Neural cell (in vitro differentiated cells): Measurements from ENCODE around the gene GALNT11. TPM values are rescaled to one million over a fixed set of nuclear protein-coding genes. Genes with fewer than 3 reads are reported as not detected.
A peak's percentile ranks its signal among the peaks of the same experiment; 100 is the strongest.

Source experiments
- H2AFZ ChIP-seq: fragments of 200-600, 300-800 bp; sonication (generic), shearing (Covaris generic); 2 replicates; pipeline ENCODE4 v1.6.0; 2014; ENCODE audit warnings: low read depth, mild to moderate bottlenecking, antibody characterized with exemption, low read length, moderate library complexity
- H3F3A ChIP-seq: fragments of 200-600 bp; shearing (Covaris generic); 2 replicates; pipeline ENCODE4 v1.6.1; 2016; ENCODE audit warnings: mild to moderate bottlenecking, moderate library complexity, mixed read lengths, antibody characterized with exemption, low read length; ENCODE audit not compliant: insufficient read depth, poor library complexity, severe bottlenecking
- H3K27ac ChIP-seq: fragments of 200-600, 300-800 bp; sonication (generic), shearing (Covaris generic); 2 replicates; pipeline ENCODE4 v1.5.1; 2014; ENCODE audit warnings: mild to moderate bottlenecking, low read length, moderate library complexity
- H3K27me3 ChIP-seq: fragments of 300-800, 200-600 bp; sonication (generic), shearing (Covaris generic); 2 replicates; pipeline ENCODE4 v1.6.0; 2014; ENCODE audit warnings: mild to moderate bottlenecking, low read depth, low read length, moderate library complexity; ENCODE audit not compliant: insufficient read depth
- H3K36me3 ChIP-seq: fragments of 300-800, 200-600 bp; sonication (generic), shearing (Covaris generic); 2 replicates; pipeline ENCODE4 v1.5.1; 2014; ENCODE audit warnings: mild to moderate bottlenecking, antibody characterized with exemption, low read length, moderate library complexity; ENCODE audit not compliant: insufficient read depth
- H3K4me2 ChIP-seq: fragments of 300-800, 200-600 bp; sonication (generic), shearing (Covaris generic); 2 replicates; pipeline ENCODE4 v1.6.0; 2014; ENCODE audit warnings: mild to moderate bottlenecking, low read length
- H3K4me3 ChIP-seq: fragments of 300-800, 200-600 bp; sonication (generic), shearing (Covaris generic); 2 replicates; pipeline ENCODE4 v1.5.1; 2014; ENCODE audit warnings: mild to moderate bottlenecking, low read length, moderate library complexity
- H3K79me2 ChIP-seq: fragments of 200-600 bp; shearing (Covaris generic); replicated peaks from 2 replicates; pipeline ENCODE4 v1.6.0; 2014; ENCODE audit warnings: mild to moderate bottlenecking, low read length, moderate library complexity; ENCODE audit not compliant: insufficient read depth
- H3K9ac ChIP-seq: fragments of 300-800, 200-600 bp; sonication (generic), shearing (Covaris generic); 2 replicates; pipeline ENCODE4 v1.6.1; 2016; ENCODE audit warnings: mild to moderate bottlenecking, low read length, mixed read lengths
- H3K9me2 ChIP-seq: fragments of 200-600 bp; shearing (Covaris generic); 2 replicates; pipeline ENCODE4 v1.6.1; 2016; ENCODE audit warnings: mild to moderate bottlenecking, low read length, mixed read lengths; ENCODE audit not compliant: insufficient read depth
- H3K9me3 ChIP-seq: fragments of 200-600, 300-800 bp; sonication (generic), shearing (Covaris generic); 2 replicates; pipeline ENCODE4 v1.6.1; 2016; ENCODE audit warnings: mild to moderate bottlenecking, mixed run types, low read length, moderate library complexity, mixed read lengths
- H4K20me1 ChIP-seq: fragments of 200-600 bp; shearing (Covaris generic); 2 replicates; pipeline ENCODE4 v1.6.1; 2016; ENCODE audit warnings: mild to moderate bottlenecking, mixed run types; ENCODE audit not compliant: insufficient read depth
- CTCF ChIP-seq: fragments of 450-650 bp; IDR thresholded peaks from 2 replicates; pipeline ENCODE4 v1.5.1; 2014; ENCODE audit warnings: antibody characterized with exemption, mild to moderate bottlenecking, moderate library complexity; ENCODE audit not compliant: poor library complexity, severe bottlenecking
- EP300 ChIP-seq: fragments of 450-650 bp; conservative IDR thresholded peaks from 2 replicates; pipeline ENCODE4 v1.6.1; 2014; ENCODE audit warnings: antibody characterized with exemption, mild to moderate bottlenecking, moderate library complexity; ENCODE audit not compliant: poor library complexity, severe bottlenecking
- EZH2 ChIP-seq: fragments of 200-600, 300-800 bp; shearing (Covaris generic), sonication (generic); IDR thresholded peaks from 2 replicates; pipeline ENCODE4 v1.6.1; 2014; ENCODE audit warnings: antibody characterized with exemption, low read length, borderline replicate concordance, mild to moderate bottlenecking; ENCODE audit not compliant: insufficient read depth, poor library complexity, severe bottlenecking
- MXI1 ChIP-seq: fragments of 450-650 bp; conservative IDR thresholded peaks from 2 replicates; pipeline ENCODE4 v1.6.1; 2014; ENCODE audit warnings: antibody characterized with exemption, mild to moderate bottlenecking; ENCODE audit not compliant: poor library complexity, severe bottlenecking
- POLR2AphosphoS5 ChIP-seq: IDR thresholded peaks from 2 replicates; pipeline ENCODE4 v1.6.1; 2012
- RAD21 ChIP-seq: fragments of 450-650 bp; conservative IDR thresholded peaks from 2 replicates; pipeline ENCODE4 v1.6.1; 2014; ENCODE audit warnings: antibody characterized with exemption, mild to moderate bottlenecking, moderate library complexity
- REST ChIP-seq: IDR thresholded peaks from 2 replicates; pipeline ENCODE4 v1.6.1; 2012; ENCODE audit warnings: borderline replicate concordance
- SMC3 ChIP-seq: fragments of 450-650 bp; conservative IDR thresholded peaks from 2 replicates; pipeline ENCODE4 v1.6.1; 2014; ENCODE audit warnings: antibody characterized with exemption, mild to moderate bottlenecking, moderate library complexity; ENCODE audit not compliant: poor library complexity
- TAF1 ChIP-seq: IDR thresholded peaks from 2 replicates; pipeline ENCODE4 v1.6.1; 2012; ENCODE audit warnings: low read depth
- polyA plus RNA-seq: library from polyadenylated mRNA; depleted of rRNA; stranded (reverse); fragments of >200 nt; gene quantifications from 2 replicates; pipeline ENCODE4 v1.2.3, GENCODE V29; 2014

The GALNT11 gene
- polyA plus RNA-seq, 1 donor from 2014 or later: 118 TPM

GRCh38 chr7:152076324-152076821 is 50.9 kb downstream of the GALNT11 start:
- H3F3A ChIP-seq: no peaks in the 10 kb centered on the region
- H3K79me2 ChIP-seq: no peaks in the 10 kb centered on the region
- TF ChIP-seq CTCF: peak; percentile 22
- no peak for TF ChIP-seq MXI1
- no peak overlapping the region for H2AFZ ChIP-seq
- no peaks in the 10 kb centered on the region for H4K20me1 ChIP-seq
- H3K36me3 ChIP-seq: no peaks in the 10 kb centered on the region
- no peaks in the 10 kb centered on the region for H3K27me3 ChIP-seq
- no peaks in the 10 kb centered on the region for H3K9me2 ChIP-seq
- H3K9me3 ChIP-seq: no peaks in the 10 kb centered on the region
- H3K4me2 ChIP-seq: no peak overlapping the region
- H3K27ac ChIP-seq: no peak overlapping the region
- H3K9ac ChIP-seq: no peak overlapping the region
- H3K4me3 ChIP-seq: no peak overlapping the region

- H3K36me3 ChIP-seq: no peaks in the 10 kb centered on the region
- no peaks in the 10 kb centered on the region for H3F3A ChIP-seq
- H3K4me2 ChIP-seq: no peak overlapping the region
- no peaks in the 10 kb centered on the region for H3K79me2 ChIP-seq
- no peaks in the 10 kb centered on the region for H4K20me1 ChIP-seq
- H3K9me2 ChIP-seq: no peaks in the 10 kb centered on the region
- H3K27me3 ChIP-seq: no peaks in the 10 kb centered on the region
- no peak overlapping the region for H2AFZ ChIP-seq
- no peak overlapping the region for H3K4me3 ChIP-seq
- H3K27ac ChIP-seq: no peak overlapping the region
- TF ChIP-seq MXI1 (no peak), SMC3 (no peak), RAD21 (no peak), EP300 (no peak), REST (no peak), EZH2 (no peak), TAF1 (no peak), CTCF (no peak), POLR2AphosphoS5 (no peak)
- H3K9me3 ChIP-seq: no peaks in the 10 kb centered on the region
- H3K9ac ChIP-seq: no peak overlapping the region
Measured at GRCh38 chr7:152076940-152077933, 51.8 kb downstream of the GALNT11 start.
